ENCODE data around the gene TCF12. TPM values are rescaled to one million over a fixed set of nuclear protein-coding genes. Genes with fewer than 3 reads are reported as not detected.

TCF12 gene
- total and polyA plus RNA-seq, 2 of the 8 experiments (the other 6 are each of a cell fraction or from before 2014, with no cell fraction given), result 85.8 to 101 TPM

DNA sequence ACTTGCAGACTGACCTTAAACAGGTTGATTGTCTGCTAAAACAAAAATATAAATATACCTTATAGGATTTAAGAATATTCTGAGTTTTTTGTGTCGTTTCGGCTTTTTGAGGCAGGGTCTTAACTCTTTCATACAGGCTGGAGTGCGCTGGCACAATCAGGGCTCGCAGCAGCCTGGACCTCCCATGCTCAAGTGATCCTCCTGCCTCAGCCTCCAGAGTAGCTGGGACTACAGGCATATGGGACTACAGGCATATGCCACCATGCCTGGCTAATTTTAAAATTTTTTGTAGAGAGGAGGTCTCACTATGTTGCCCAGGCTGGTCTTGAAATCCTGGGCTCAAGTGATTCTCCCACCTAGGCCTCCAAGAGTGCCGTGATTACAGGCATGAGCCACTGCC lies 113.9 kb downstream of the TCF12 start:
- 94% methylated on average over 5 of the region's 5 CpGs; no CpG with 5 or more reads in 1 of the 2 experiments for WGBS, 2 experiments (ENCODE audit: extremely low coverage in 1 of 2, insufficient coverage in 1 of 2, insufficient read length in 1 of 2, insufficient replicate concordance in 2 of 2, low coverage in 1 of 2, low lambda C conversion rate in 2 of 2, missing lambda C conversion rate in 1 of 2)
- peak overlapping the region; percentile 17; the same call in 1 of the 2 replicates for H2BK5ac ChIP-seq (ENCODE audit: low read depth, low read length)
- ChIA-PET CTCF (ENCODE audit: partially characterized antibody) (interaction anchor here (0.9 to 1.1 kb wide), 2 partner anchors 264 to 306 kb away, joined by 3 read pairs; no protein-coding TSS in a partner anchor), POLR2A (ENCODE audit: partially characterized antibody) (interaction anchor here (0.9 kb wide), 1 partner anchor 313 kb away, joined by 3 read pairs; no protein-coding TSS in a partner anchor)
- H3K9ac ChIP-seq (replicated peaks in 1 of 4; ENCODE audit: extremely low read depth in 1 of 4, low read depth in 3 of 4, low read length in 3 of 4), result no peak overlapping the region
- no peak overlapping the region for H3K4me3 ChIP-seq (ENCODE audit: extremely low read depth in 1 of 4, insufficient read depth in 2 of 4, low read depth in 3 of 4, low read length in 4 of 4)
- no peak overlapping the region for H2BK12ac ChIP-seq (ENCODE audit: low read depth, low read length)
- H3K27me3 ChIP-seq (replicated peaks in 1 of 4; ENCODE audit: control insufficient read depth in 3 of 4, extremely low read depth in 1 of 4, insufficient read depth in 3 of 4, low read length in 3 of 4), result no peaks in the 10 kb centered on the region
- H3K23ac ChIP-seq (ENCODE audit: insufficient read length), result no peak overlapping the region
- H3K18ac ChIP-seq (ENCODE audit: extremely low read depth, low read length), result no peak overlapping the region
- H3K79me2 ChIP-seq (ENCODE audit: control insufficient read depth in 1 of 2, insufficient read depth in 2 of 2, low read length in 2 of 2), result peaks cover 0 to 99% of the 10 kb centered on the region in 2 experiments; a peak in 3 of 4 replicates
- no peak overlapping the region for H2AK5ac ChIP-seq (ENCODE audit: low read depth, low read length)
- H2BK120ac ChIP-seq (replicated peaks; ENCODE audit: low read depth, low read length), result no peak overlapping the region
- no peak for DNase-seq (ENCODE audit: low read depth in 1 of 2, low spot score in 2 of 2)
- no peak overlapping the region for H4K91ac ChIP-seq (replicated peaks; ENCODE audit: insufficient read length, low read length)
- H3K14ac ChIP-seq (ENCODE audit: insufficient read length), result no peak overlapping the region
- H3K27ac ChIP-seq (ENCODE audit: low read depth, low read length), result no peak overlapping the region
- H4K5ac ChIP-seq (ENCODE audit: insufficient read length, low read depth, low read length), result no peak overlapping the region
- peaks cover 5% of the 10 kb centered on the region for H3K79me1 ChIP-seq (ENCODE audit: low read depth, low read length)
- H2BK15ac ChIP-seq (ENCODE audit: low read length), result no peak overlapping the region
- H3K4ac ChIP-seq (replicated peaks; ENCODE audit: insufficient read length, low read depth, low read length), result no peak overlapping the region
- no peak overlapping the region for H2AFZ ChIP-seq (ENCODE audit: low read length)
- H2BK20ac ChIP-seq (ENCODE audit: low read length), result no peak overlapping the region
- no peaks in the 10 kb centered on the region for H3K9me3 ChIP-seq (ENCODE audit: insufficient read depth in 2 of 2, low read depth in 1 of 2, low read length in 1 of 2)
- H3K4me1 ChIP-seq (replicated peaks in 1 of 4; ENCODE audit: control insufficient read depth in 3 of 4, insufficient read depth in 4 of 4, low read length in 3 of 4), result peaks cover 0 to 14% (median 8%) of the 10 kb centered on the region in 4 experiments; a peak in 5 of 7 replicates
- no peak overlapping the region; a peak in 1 of 4 replicates for H3K4me2 ChIP-seq (ENCODE audit: insufficient read depth in 1 of 2, low read depth in 2 of 2, low read length in 2 of 2)
- no peak overlapping the region for H4K8ac ChIP-seq (ENCODE audit: extremely low read depth, insufficient read depth, low read length)
- H3K23me2 ChIP-seq (ENCODE audit: low read depth, low read length), result no peaks in the 10 kb centered on the region
- H3K56ac ChIP-seq (replicated peaks; ENCODE audit: insufficient read length, low read depth, low read length), result no peak overlapping the region
- H4K20me1 ChIP-seq (replicated peaks in 1 of 2; ENCODE audit: control insufficient read depth in 1 of 2, insufficient read depth in 2 of 2, low read length in 2 of 2), result peaks cover 4 to 11% of the 10 kb centered on the region in 2 experiments
- H3K36me3 ChIP-seq (ENCODE audit: control insufficient read depth in 2 of 4, insufficient read depth in 4 of 4, low read length in 3 of 4), result no peaks in the 10 kb centered on the region
- no peak for FAIRE-seq
- no peak for TF ChIP-seq TAF1 (IDR thresholded peaks at IDR 0.05; ENCODE audit: low read depth, low read length)
- TF ChIP-seq KDM5A (IDR thresholded peaks at IDR 0.05; ENCODE audit: low read length), result no peak
- no peak for TF ChIP-seq RXRA (IDR thresholded peaks at IDR 0.05; ENCODE audit: insufficient read depth, low read depth, low read length)
- TF ChIP-seq MAFK (IDR thresholded peaks at IDR 0.05; ENCODE audit: low read depth, low read length), result no peak
- TF ChIP-seq JUND (IDR thresholded peaks at IDR 0.05; ENCODE audit: low read length), result no peak
- no peak for TF ChIP-seq EP300 (IDR thresholded peaks at IDR 0.05; ENCODE audit: borderline replicate concordance in 1 of 2, low read depth in 2 of 2, low read length in 2 of 2)
- no peak for TF ChIP-seq TBP (IDR thresholded peaks at IDR 0.05; ENCODE audit: low read depth, low read length)
- TF ChIP-seq ATF2 (IDR thresholded peaks at IDR 0.05; ENCODE audit: low read length), result no peak
- TF ChIP-seq POLR2AphosphoS5 (IDR thresholded peaks at IDR 0.05; ENCODE audit: low read depth, low read length), result no peak
- no peak for TF ChIP-seq ASH2L (IDR thresholded peaks at IDR 0.05; ENCODE audit: low read length)
- TF ChIP-seq CHD1 (IDR thresholded peaks at IDR 0.05; ENCODE audit: low read depth, low read length), result no peak
- TF ChIP-seq SIN3A (conservative IDR thresholded peaks at IDR 0.05 in 1 of 2, IDR thresholded peaks at IDR 0.05 in 1 of 2; ENCODE audit: low read depth in 1 of 2, low read length in 2 of 2), result no peak
